SU-DHL-6 (cell line): ENCODE measurements around the gene OAT.

Source experiments
- H2AFZ ChIP-seq: fragments of 200-600 bp; sonication (generic); 2 replicates; pipeline ENCODE4 v1.6.1; 2014; ENCODE audit warnings: low read depth, mild to moderate bottlenecking, moderate library complexity, mixed read lengths, antibody characterized with exemption, low read length; ENCODE audit not compliant: severe bottlenecking
- H3F3A ChIP-seq: fragments of 200-600 bp; shearing (Covaris generic); 2 replicates; pipeline ENCODE4 v1.6.0; 2016; ENCODE audit warnings: antibody characterized with exemption, mild to moderate bottlenecking; ENCODE audit not compliant: insufficient read depth
- H3K27ac ChIP-seq: fragments of 200-600 bp; sonication (generic); 2 replicates; pipeline ENCODE4 v1.5.1; 2016; ENCODE audit warnings: low read depth, mild to moderate bottlenecking, low read length, moderate library complexity, mixed read lengths
- H3K27me3 ChIP-seq: fragments of 200-600 bp; sonication (generic), shearing (Covaris generic); 2 replicates; pipeline ENCODE4 v1.6.0; 2014; ENCODE audit warnings: mild to moderate bottlenecking, low read length
- H3K36me3 ChIP-seq: fragments of 200-600 bp; sonication (generic); 2 replicates; pipeline ENCODE4 v1.6.1; 2014; ENCODE audit warnings: mild to moderate bottlenecking, low read length, mixed read lengths
- H3K4me2 ChIP-seq: fragments of 300-600, 200-600 bp; shearing (Covaris generic), sonication (generic); 2 replicates; pipeline ENCODE4 v1.6.0; 2014; ENCODE audit warnings: low read length, low read depth, mild to moderate bottlenecking; ENCODE audit not compliant: poor library complexity, severe bottlenecking
- H3K4me3 ChIP-seq: fragments of 200-600 bp; sonication (generic); 2 replicates; pipeline ENCODE4 v1.5.1; 2014; ENCODE audit warnings: antibody characterized with exemption, low read length, mild to moderate bottlenecking, mixed read lengths; ENCODE audit not compliant: insufficient read depth, poor library complexity, severe bottlenecking
- H3K79me2 ChIP-seq: fragments of 200-600 bp; sonication (generic); 2 replicates; pipeline ENCODE4 v1.6.1; 2014; ENCODE audit warnings: mild to moderate bottlenecking, low read length, moderate library complexity; ENCODE audit not compliant: insufficient read depth
- H3K9ac ChIP-seq: fragments of 200-600 bp; sonication (generic); 2 replicates; pipeline ENCODE4 v1.7.0; 2014; ENCODE audit warnings: mild to moderate bottlenecking, low read length
- H3K9me2 ChIP-seq: fragments of 200-600 bp; sonication (generic); replicated peaks from 2 replicates; pipeline ENCODE4 v1.6.1; 2014; ENCODE audit warnings: low read length; ENCODE audit not compliant: insufficient read depth
- H3K9me3 ChIP-seq: fragments of 200-600 bp; sonication (generic); 2 replicates; pipeline ENCODE4 v1.6.1; 2014; ENCODE audit warnings: low read length, mixed read lengths; ENCODE audit not compliant: insufficient read depth
- H4K20me1 ChIP-seq: fragments of 200-600 bp; sonication (generic); 2 replicates; pipeline ENCODE4 v1.6.1; 2014; ENCODE audit warnings: low read depth, mild to moderate bottlenecking, antibody characterized with exemption, low read length, moderate library complexity, mixed read lengths
- CTCF ChIP-seq: fragments of 200-600 bp; sonication (generic); IDR thresholded peaks from one replicate; pipeline ENCODE4 v1.5.1; 2017; ENCODE audit warnings: antibody characterized with exemption, mild to moderate bottlenecking, low read length, moderate library complexity; ENCODE audit not compliant: insufficient read depth, poor library complexity, severe bottlenecking
- EZH2phosphoT487 ChIP-seq: fragments of 200-600 bp; sonication (generic), shearing (Covaris generic); conservative IDR thresholded peaks from 2 replicates; pipeline ENCODE4 v1.6.1; 2018; ENCODE audit warnings: mild to moderate bottlenecking, antibody characterized with exemption, low read length, moderate library complexity, mixed read lengths

The OAT gene

GRCh38 chr10:124389613-124390361 lies 28.9 kb downstream of the OAT start:
- peak overlapping the region; percentile 51 for H3K4me2 ChIP-seq
- H3K4me3 ChIP-seq: no peak overlapping the region
- H3K27me3 ChIP-seq: no peaks in the 10 kb centered on the region
- H3K36me3 ChIP-seq: no peaks in the 10 kb centered on the region
- no peaks in the 10 kb centered on the region for H4K20me1 ChIP-seq
- peak overlapping the region; percentile 96 for H2AFZ ChIP-seq
- H3K9ac ChIP-seq: peak overlapping the region; percentile 27; the same call in 1 of the 2 replicates
- no peaks in the 10 kb centered on the region for H3K9me3 ChIP-seq
- no peaks in the 10 kb centered on the region for H3K79me2 ChIP-seq
- TF ChIP-seq EZH2phosphoT487 (no peak), CTCF (no peak)
- H3K27ac ChIP-seq: no peak overlapping the region
- no peaks in the 10 kb centered on the region for H3K9me2 ChIP-seq
- no peaks in the 10 kb centered on the region for H3F3A ChIP-seq

- no peaks in the 10 kb centered on the region for H3K27me3 ChIP-seq
- no peaks in the 10 kb centered on the region for H3K9me3 ChIP-seq
- no peak overlapping the region for H3K27ac ChIP-seq
- H4K20me1 ChIP-seq: no peaks in the 10 kb centered on the region
- H3K9me2 ChIP-seq: no peaks in the 10 kb centered on the region
- no peaks in the 10 kb centered on the region for H3K36me3 ChIP-seq
- peak; percentile 88 for TF ChIP-seq CTCF
- no peak for TF ChIP-seq EZH2phosphoT487
- peak overlapping the region; percentile 96 for H2AFZ ChIP-seq
- H3K9ac ChIP-seq: peak overlapping the region; percentile 27; the same call in 1 of the 2 replicates
- peak overlapping the region; percentile 51 for H3K4me2 ChIP-seq
- no peaks in the 10 kb centered on the region for H3K79me2 ChIP-seq
- H3F3A ChIP-seq: no peaks in the 10 kb centered on the region
- no peak overlapping the region for H3K4me3 ChIP-seq
These were observed 29.7 kb downstream of the OAT start for GRCh38 chr10:124388823-124389612.

GRCh38 chr10:124388476-124388822 lies 30.3 kb downstream of the OAT start:
- H3K27me3 ChIP-seq: no peaks in the 10 kb centered on the region
- H4K20me1 ChIP-seq: no peaks in the 10 kb centered on the region
- no peaks in the 10 kb centered on the region for H3K36me3 ChIP-seq
- no peaks in the 10 kb centered on the region for H3F3A ChIP-seq
- no peak overlapping the region for H3K9ac ChIP-seq
- H3K27ac ChIP-seq: no peak overlapping the region
- H3K79me2 ChIP-seq: no peaks in the 10 kb centered on the region
- H3K4me2 ChIP-seq: no peak overlapping the region
- no peak overlapping the region for H2AFZ ChIP-seq
- no peaks in the 10 kb centered on the region for H3K9me3 ChIP-seq
- no peak overlapping the region for H3K4me3 ChIP-seq
- no peaks in the 10 kb centered on the region for H3K9me2 ChIP-seq
- TF ChIP-seq CTCF: no peak
- no peak for TF ChIP-seq EZH2phosphoT487
